ENCODE data around the gene PIK3C2B. TPM values are rescaled to one million over a fixed set of nuclear protein-coding genes. Genes with fewer than 3 reads are reported as not detected.

The PIK3C2B gene
- total RNA-seq, 1 experiment from 2014 or later, result 17.4 TPM

- intact Hi-C loops (cut with micrococcal nuclease), result no loop called here
- H3K9ac ChIP-seq (ENCODE audit: low read length), result peak overlapping the region; percentile 31
- DNase-seq (ENCODE audit: low read depth, low spot score), result peak; percentile 41
Observed at GRCh38 chr1:204479387-204480136, 15.0 kb downstream of the PIK3C2B start.

GRCh38 chr1:204478921-204479320, 15.7 kb downstream of the PIK3C2B start:
- Histone ChIP-seq H3K4me3 (replicated peaks in 1 of 2; ENCODE audit: low read depth in 1 of 2, low read length in 2 of 2) (peak overlapping the region in 1 of 2 experiments; percentile 40; a peak in 1 of 4 replicates), H3K9ac (ENCODE audit: low read length) (peak overlapping the region; percentile 31), H2AFZ (ENCODE audit: low read depth, low read length, poor library complexity, severe bottlenecking) (no peak overlapping the region), H3K9me3 (ENCODE audit: control insufficient read depth in 1 of 2, insufficient read depth in 1 of 2, low read depth in 1 of 2, low read length in 2 of 2) (no peaks in the 10 kb centered on the region), H3K4me2 (ENCODE audit: low read length) (peak overlapping the region; percentile 72), H3K27me3 (ENCODE audit: insufficient read depth, low read length) (no peaks in the 10 kb centered on the region), H4K20me1 (ENCODE audit: insufficient read depth) (no peaks in the 10 kb centered on the region), H3K36me3 (ENCODE audit: control insufficient read depth in 1 of 2, insufficient read depth in 2 of 2, low read length in 2 of 2) (no peaks in the 10 kb centered on the region), H3K27ac (ENCODE audit: low read depth, low read length) (peak overlapping the region; percentile 33; the same call in 1 of the 2 replicates), H3K79me2 (ENCODE audit: insufficient read depth, low read length) (no peaks in the 10 kb centered on the region), H3K4me1 (ENCODE audit: control insufficient read depth in 1 of 2, insufficient read depth in 2 of 2, low read length in 2 of 2) (peaks cover 51 to 65% of the 10 kb centered on the region in 2 experiments), H3K9me2 (ENCODE audit: insufficient read depth) (no peaks in the 10 kb centered on the region)
- DNase-seq (ENCODE audit: low read depth, low spot score), result no peak
- intact Hi-C loops (cut with micrococcal nuclease), result no loop called here
- no peak for ATAC-seq
- no peak for TF ChIP-seq YY1 (IDR thresholded peaks at IDR 0.05; ENCODE audit: extremely low read depth, insufficient replicate concordance, low read depth, low read length)
- no peak for TF ChIP-seq SRF (IDR thresholded peaks at IDR 0.05; ENCODE audit: low read depth)
- no peak for TF ChIP-seq ZNF274 (IDR thresholded peaks at IDR 0.05; ENCODE audit: low read depth, low read length)
- no TSS peak for BruUV-seq (replicated peaks)
- ChIA-PET POLR2A (interaction anchor here (1.4 kb wide), 1 partner anchor 9 kb away, joined by 5 read pairs; no protein-coding TSS in a partner anchor), CTCF (interaction anchor here (1.0 to 2.5 kb wide), 5 partner anchors 8 to 80 kb away, joined by 3 to 16 read pairs (median 10); partner anchors contain the start of gene PIK3C2B), RAD21 (ENCODE audit: low non-redundant PET in 1 of 2, low total read pairs in 2 of 2, uncharacterized antibody in 2 of 2, unreplicated experiment in 2 of 2) (interaction anchor here in 1 of 2 experiments (1.5 kb wide), 1 partner anchor 16 kb away, joined by 5 read pairs; the partner anchor contains the start of gene PIK3C2B)

More at GRCh38 chr1:204479387-204480136, 15.0 kb downstream of the PIK3C2B start:
- H3K79me2 ChIP-seq (ENCODE audit: insufficient read depth, low read length), result no peaks in the 10 kb centered on the region
- H3K4me1 ChIP-seq (ENCODE audit: control insufficient read depth in 1 of 2, insufficient read depth in 2 of 2, low read length in 2 of 2), result peaks cover 53 to 70% of the 10 kb centered on the region in 2 experiments
- no peaks in the 10 kb centered on the region for H3K27me3 ChIP-seq (ENCODE audit: insufficient read depth, low read length)
- peak overlapping the region; percentile 72 for H3K4me2 ChIP-seq (ENCODE audit: low read length)
- CTCF ChIA-PET, result interaction anchor here (1.0 to 2.5 kb wide), 5 partner anchors 8 to 81 kb away, joined by 3 to 16 read pairs (median 10); partner anchors contain the start of gene PIK3C2B
- H3K9me2 ChIP-seq (ENCODE audit: insufficient read depth), result no peaks in the 10 kb centered on the region
- RAD21 ChIA-PET (ENCODE audit: low non-redundant PET in 1 of 2, low total read pairs in 2 of 2, uncharacterized antibody in 2 of 2, unreplicated experiment in 2 of 2), result interaction anchor here in 1 of 2 experiments (1.5 kb wide), 1 partner anchor 15 kb away, joined by 5 read pairs; the partner anchor contains the start of gene PIK3C2B
- H3K9me3 ChIP-seq (ENCODE audit: control insufficient read depth in 1 of 2, insufficient read depth in 1 of 2, low read depth in 1 of 2, low read length in 2 of 2), result no peaks in the 10 kb centered on the region
- no TSS peak for BruUV-seq (replicated peaks)
- peak overlapping the region; percentile 33 for H3K27ac ChIP-seq (ENCODE audit: low read depth, low read length)
- H4K20me1 ChIP-seq (ENCODE audit: insufficient read depth), result no peaks in the 10 kb centered on the region
- H3K36me3 ChIP-seq (ENCODE audit: control insufficient read depth in 1 of 2, insufficient read depth in 2 of 2, low read length in 2 of 2), result no peaks in the 10 kb centered on the region
- H3K4me3 ChIP-seq (replicated peaks in 1 of 2; ENCODE audit: low read depth in 1 of 2, low read length in 2 of 2), result peak overlapping the region; percentile 5 to 40; a peak in 3 of 4 replicates
- TF ChIP-seq CEBPB (IDR thresholded peaks at IDR 0.05; ENCODE audit: low read depth), result 0 out of 2 replicates have a peak, but pooled peaks have one; percentile 14
- no peak for TF ChIP-seq ZNF274 (IDR thresholded peaks at IDR 0.05; ENCODE audit: low read depth, low read length)
- TF ChIP-seq CBX3 (IDR thresholded peaks at IDR 0.05; ENCODE audit: low read depth), result peak; percentile 72; the same call in 1 of the 2 replicates
- peak; percentile 20; the same call in 1 of the 2 replicates for TF ChIP-seq POLR2AphosphoS5 (IDR thresholded peaks at IDR 0.05; ENCODE audit: low read depth, low read length)
- TF ChIP-seq SIN3A (IDR thresholded peaks at IDR 0.05; ENCODE audit: low read depth), result peak; percentile 66
- TF ChIP-seq EZH2 (IDR thresholded peaks at IDR 0.05), result no peak
- TF ChIP-seq MAX (IDR thresholded peaks at IDR 0.05), result peak; percentile 56; the same call in 1 of the 2 replicates
- TF ChIP-seq EGR1 (IDR thresholded peaks at IDR 0.05; ENCODE audit: low read depth), result peak; percentile 95
- TF ChIP-seq RAD21 (IDR thresholded peaks at IDR 0.05; ENCODE audit: low read depth), result 0 out of 2 replicates have a peak, but pooled peaks have one; percentile 10
- TF ChIP-seq SP1 (IDR thresholded peaks at IDR 0.05; ENCODE audit: low read depth), result peak; percentile 80
- no peak overlapping the region for H2AFZ ChIP-seq (ENCODE audit: low read depth, low read length, poor library complexity, severe bottlenecking)
- POLR2A ChIA-PET, result interaction anchor here (1.2 to 1.4 kb wide), 2 partner anchors 8 to 15 kb away, joined by 3 to 5 read pairs; partner anchors contain the start of gene PIK3C2B
- peak; percentile 88 for ATAC-seq
